Measurements from ENCODE around the gene SLC35A3. TPM values are rescaled to one million over a fixed set of nuclear protein-coding genes. Genes with fewer than 3 reads are reported as not detected.

The SLC35A3 gene
- total RNA-seq, 1 experiment from 2014 or later, result 21.6 TPM

GRCh38 chr1:99988210-99988765 lies 18.5 kb downstream of the SLC35A3 start:
- BruUV-seq (replicated peaks), result no TSS peak
- H3K27ac ChIP-seq (ENCODE audit: low read depth, low read length), result no peak overlapping the region
- no peak overlapping the region for H2AFZ ChIP-seq (ENCODE audit: low read depth, low read length, poor library complexity, severe bottlenecking)
- CTCF ChIA-PET, result no interaction called here
- H3K4me1 ChIP-seq (ENCODE audit: control insufficient read depth in 1 of 2, insufficient read depth in 2 of 2, low read length in 2 of 2), result peaks cover 0 to 7% of the 10 kb centered on the region in 2 experiments; a peak in 2 of 4 replicates
- H3K79me2 ChIP-seq (ENCODE audit: insufficient read depth, low read length), result peaks cover 79% of the 10 kb centered on the region
- ATAC-seq, result no peak
- H3K27me3 ChIP-seq (ENCODE audit: insufficient read depth, low read length), result no peaks in the 10 kb centered on the region
- RAD21 ChIA-PET (ENCODE audit: low non-redundant PET in 1 of 2, low total read pairs in 2 of 2, uncharacterized antibody in 2 of 2, unreplicated experiment in 2 of 2), result no interaction called here
- no peak overlapping the region for H3K4me2 ChIP-seq (ENCODE audit: low read length)
- TF ChIP-seq, protein P1, sequence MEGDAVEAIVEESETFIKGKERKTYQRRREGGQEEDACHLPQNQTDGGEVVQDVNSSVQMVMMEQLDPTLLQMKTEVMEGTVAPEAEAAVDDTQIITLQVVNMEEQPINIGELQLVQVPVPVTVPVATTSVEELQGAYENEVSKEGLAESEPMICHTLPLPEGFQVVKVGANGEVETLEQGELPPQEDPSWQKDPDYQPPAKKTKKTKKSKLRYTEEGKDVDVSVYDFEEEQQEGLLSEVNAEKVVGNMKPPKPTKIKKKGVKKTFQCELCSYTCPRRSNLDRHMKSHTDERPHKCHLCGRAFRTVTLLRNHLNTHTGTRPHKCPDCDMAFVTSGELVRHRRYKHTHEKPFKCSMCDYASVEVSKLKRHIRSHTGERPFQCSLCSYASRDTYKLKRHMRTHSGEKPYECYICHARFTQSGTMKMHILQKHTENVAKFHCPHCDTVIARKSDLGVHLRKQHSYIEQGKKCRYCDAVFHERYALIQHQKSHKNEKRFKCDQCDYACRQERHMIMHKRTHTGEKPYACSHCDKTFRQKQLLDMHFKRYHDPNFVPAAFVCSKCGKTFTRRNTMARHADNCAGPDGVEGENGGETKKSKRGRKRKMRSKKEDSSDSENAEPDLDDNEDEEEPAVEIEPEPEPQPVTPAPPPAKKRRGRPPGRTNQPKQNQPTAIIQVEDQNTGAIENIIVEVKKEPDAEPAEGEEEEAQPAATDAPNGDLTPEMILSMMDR (IDR thresholded peaks at IDR 0.05 in 2 of 3, conservative IDR thresholded peaks at IDR 0.05 in 1 of 3; ENCODE audit: borderline replicate concordance in 1 of 3, insufficient read depth in 1 of 3, low read depth in 2 of 3, low read length in 2 of 3), result no peak
- no peak for TF ChIP-seq MAX (IDR thresholded peaks at IDR 0.05)
- TF ChIP-seq SIN3A (IDR thresholded peaks at IDR 0.05; ENCODE audit: low read depth), result no peak
- no peak for TF ChIP-seq ATF3 (IDR thresholded peaks at IDR 0.05)
- no peaks in the 10 kb centered on the region for H3K36me3 ChIP-seq (ENCODE audit: control insufficient read depth in 1 of 2, insufficient read depth in 2 of 2, low read length in 2 of 2)
- intact Hi-C loops (cut with micrococcal nuclease), result no loop called here
- H3K9me2 ChIP-seq (ENCODE audit: insufficient read depth), result no peaks in the 10 kb centered on the region
- H3K9me3 ChIP-seq (ENCODE audit: control insufficient read depth in 1 of 2, insufficient read depth in 1 of 2, low read depth in 1 of 2, low read length in 2 of 2), result no peaks in the 10 kb centered on the region; a peak in 1 of 4 replicates
- H4K20me1 ChIP-seq (ENCODE audit: insufficient read depth), result no peaks in the 10 kb centered on the region
- POLR2A ChIA-PET, result no interaction called here
- no peak for DNase-seq (ENCODE audit: low read depth, low spot score)
- H3K9ac ChIP-seq (ENCODE audit: low read length), result no peak overlapping the region
- H3K4me3 ChIP-seq (replicated peaks in 1 of 2; ENCODE audit: low read depth in 1 of 2, low read length in 2 of 2), result no peak overlapping the region

- peaks cover 51% of the 10 kb centered on the region for H3K79me2 ChIP-seq (ENCODE audit: insufficient read depth, low read length)
- ATAC-seq (no peak), DNase-seq (ENCODE audit: low read depth, low spot score) (no peak)
- no peaks in the 10 kb centered on the region for H3K9me2 ChIP-seq (ENCODE audit: insufficient read depth)
- ChIA-PET CTCF (no interaction called here), RAD21 (ENCODE audit: low non-redundant PET in 1 of 2, low total read pairs in 2 of 2, uncharacterized antibody in 2 of 2, unreplicated experiment in 2 of 2) (no interaction called here), POLR2A (no interaction called here)
- no peak overlapping the region for H3K4me2 ChIP-seq (ENCODE audit: low read length)
- intact Hi-C loops (cut with micrococcal nuclease), result no loop called here
- BruUV-seq (replicated peaks), result no TSS peak
- no peaks in the 10 kb centered on the region; a peak in 1 of 4 replicates for H3K9me3 ChIP-seq (ENCODE audit: control insufficient read depth in 1 of 2, insufficient read depth in 1 of 2, low read depth in 1 of 2, low read length in 2 of 2)
- no peaks in the 10 kb centered on the region for H4K20me1 ChIP-seq (ENCODE audit: insufficient read depth)
- peaks cover 4% of the 10 kb centered on the region in 2 experiments; a peak in 1 of 4 replicates for H3K36me3 ChIP-seq (ENCODE audit: control insufficient read depth in 1 of 2, insufficient read depth in 2 of 2, low read length in 2 of 2)
- no peaks in the 10 kb centered on the region for H3K27me3 ChIP-seq (ENCODE audit: insufficient read depth, low read length)
- H2AFZ ChIP-seq (ENCODE audit: low read depth, low read length, poor library complexity, severe bottlenecking), result no peak overlapping the region
- no peak overlapping the region for H3K27ac ChIP-seq (ENCODE audit: low read depth, low read length)
- no peak overlapping the region for H3K4me3 ChIP-seq (replicated peaks in 1 of 2; ENCODE audit: low read depth in 1 of 2, low read length in 2 of 2)
- H3K9ac ChIP-seq (ENCODE audit: low read length), result no peak overlapping the region
- peaks cover 0 to 7% of the 10 kb centered on the region in 2 experiments; a peak in 2 of 4 replicates for H3K4me1 ChIP-seq (ENCODE audit: control insufficient read depth in 1 of 2, insufficient read depth in 2 of 2, low read length in 2 of 2)
- TF ChIP-seq JUND (IDR thresholded peaks at IDR 0.05) (no peak), POLR2A (IDR thresholded peaks at IDR 0.05; ENCODE audit: borderline replicate concordance, extremely low read depth, insufficient read depth, insufficient read length) (no peak), SP1 (IDR thresholded peaks at IDR 0.05; ENCODE audit: low read depth) (no peak), ZNF274 (IDR thresholded peaks at IDR 0.05; ENCODE audit: low read depth, low read length) (no peak), EGR1 (IDR thresholded peaks at IDR 0.05; ENCODE audit: low read depth) (no peak), ATF3 (IDR thresholded peaks at IDR 0.05) (no peak), SIN3A (IDR thresholded peaks at IDR 0.05; ENCODE audit: low read depth) (no peak), ELF1 (IDR thresholded peaks at IDR 0.05; ENCODE audit: borderline replicate concordance, low read depth) (no peak), SRF (IDR thresholded peaks at IDR 0.05; ENCODE audit: low read depth) (no peak), RAD21 (IDR thresholded peaks at IDR 0.05; ENCODE audit: low read depth) (no peak), FOSL1 (IDR thresholded peaks at IDR 0.05; ENCODE audit: low read depth) (no peak)
- TF ChIP-seq, protein P1 (IDR thresholded peaks at IDR 0.05 in 2 of 3, conservative IDR thresholded peaks at IDR 0.05 in 1 of 3; ENCODE audit: borderline replicate concordance in 1 of 3, insufficient read depth in 1 of 3, low read depth in 2 of 3, low read length in 2 of 3), result no peak
Observed at GRCh38 chr1:99992044-99992722, 22.4 kb downstream of the SLC35A3 start.
